Choroid plexus epithelial cell (primary cell): ENCODE data around the gene GMDS.

Experiments used
- DNase-seq: peaks from one replicate; pipeline ENCODE4 v3.0.0-alpha.2; 2010; ENCODE audit warnings: low read depth
- H3K4me3 ChIP-seq: 2 replicates; pipeline ENCODE4 v1.5.1; 2011; ENCODE audit warnings: low read depth, mild to moderate bottlenecking, control low read depth, low read length, moderate library complexity
- TF ChIP-seq, protein P1 (sequence below): conservative IDR thresholded peaks from 2 replicates; pipeline ENCODE4 v1.5.1; 2011; ENCODE audit warnings: low read depth, mild to moderate bottlenecking, control low read depth, inconsistent platforms, low read length, moderate library complexity

The GMDS gene

DNA sequence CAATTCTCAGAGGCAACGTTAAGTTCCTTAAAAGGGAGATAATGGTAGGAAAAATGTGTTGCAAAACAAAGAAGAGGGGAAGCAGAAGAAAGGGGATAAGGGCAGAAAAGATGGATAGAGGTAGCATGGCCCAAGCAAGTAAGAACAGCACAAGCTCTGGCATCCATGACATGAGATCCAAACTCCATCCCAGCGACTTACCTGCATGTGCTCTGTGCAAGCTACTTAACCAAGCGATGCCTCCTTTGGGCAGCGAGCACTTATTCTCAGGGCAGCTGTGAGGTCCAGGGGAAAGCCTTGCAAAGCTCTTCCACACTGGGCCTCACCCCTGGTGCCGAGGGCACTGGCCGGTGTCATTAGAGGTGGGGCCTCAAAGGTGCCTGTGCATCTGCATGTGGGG is 340.5 kb downstream of the GMDS start:
- TF ChIP-seq, protein P1, sequence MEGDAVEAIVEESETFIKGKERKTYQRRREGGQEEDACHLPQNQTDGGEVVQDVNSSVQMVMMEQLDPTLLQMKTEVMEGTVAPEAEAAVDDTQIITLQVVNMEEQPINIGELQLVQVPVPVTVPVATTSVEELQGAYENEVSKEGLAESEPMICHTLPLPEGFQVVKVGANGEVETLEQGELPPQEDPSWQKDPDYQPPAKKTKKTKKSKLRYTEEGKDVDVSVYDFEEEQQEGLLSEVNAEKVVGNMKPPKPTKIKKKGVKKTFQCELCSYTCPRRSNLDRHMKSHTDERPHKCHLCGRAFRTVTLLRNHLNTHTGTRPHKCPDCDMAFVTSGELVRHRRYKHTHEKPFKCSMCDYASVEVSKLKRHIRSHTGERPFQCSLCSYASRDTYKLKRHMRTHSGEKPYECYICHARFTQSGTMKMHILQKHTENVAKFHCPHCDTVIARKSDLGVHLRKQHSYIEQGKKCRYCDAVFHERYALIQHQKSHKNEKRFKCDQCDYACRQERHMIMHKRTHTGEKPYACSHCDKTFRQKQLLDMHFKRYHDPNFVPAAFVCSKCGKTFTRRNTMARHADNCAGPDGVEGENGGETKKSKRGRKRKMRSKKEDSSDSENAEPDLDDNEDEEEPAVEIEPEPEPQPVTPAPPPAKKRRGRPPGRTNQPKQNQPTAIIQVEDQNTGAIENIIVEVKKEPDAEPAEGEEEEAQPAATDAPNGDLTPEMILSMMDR: no peak
- DNase-seq: no peak
- no peak overlapping the region for H3K4me3 ChIP-seq

DNA sequence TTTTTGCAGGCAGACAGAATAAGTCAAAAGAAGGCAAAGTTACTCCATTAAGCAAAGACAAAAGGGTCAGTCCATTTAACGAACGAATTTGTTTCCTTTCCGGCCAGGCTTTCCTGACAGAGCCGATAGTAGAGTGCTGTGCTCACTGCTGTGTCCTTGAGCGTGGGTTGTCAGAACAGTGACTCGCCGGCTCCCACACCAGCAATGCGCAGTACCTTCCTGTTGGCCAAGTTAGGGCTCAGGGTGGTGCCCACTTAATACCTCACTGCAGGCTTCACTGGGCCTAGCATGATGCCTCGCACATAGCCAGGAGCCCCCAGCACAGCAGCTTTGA is 341.0 kb downstream of the GMDS start:
- TF ChIP-seq, protein P1: no peak
- no peak for DNase-seq
- no peak overlapping the region for H3K4me3 ChIP-seq

DNA sequence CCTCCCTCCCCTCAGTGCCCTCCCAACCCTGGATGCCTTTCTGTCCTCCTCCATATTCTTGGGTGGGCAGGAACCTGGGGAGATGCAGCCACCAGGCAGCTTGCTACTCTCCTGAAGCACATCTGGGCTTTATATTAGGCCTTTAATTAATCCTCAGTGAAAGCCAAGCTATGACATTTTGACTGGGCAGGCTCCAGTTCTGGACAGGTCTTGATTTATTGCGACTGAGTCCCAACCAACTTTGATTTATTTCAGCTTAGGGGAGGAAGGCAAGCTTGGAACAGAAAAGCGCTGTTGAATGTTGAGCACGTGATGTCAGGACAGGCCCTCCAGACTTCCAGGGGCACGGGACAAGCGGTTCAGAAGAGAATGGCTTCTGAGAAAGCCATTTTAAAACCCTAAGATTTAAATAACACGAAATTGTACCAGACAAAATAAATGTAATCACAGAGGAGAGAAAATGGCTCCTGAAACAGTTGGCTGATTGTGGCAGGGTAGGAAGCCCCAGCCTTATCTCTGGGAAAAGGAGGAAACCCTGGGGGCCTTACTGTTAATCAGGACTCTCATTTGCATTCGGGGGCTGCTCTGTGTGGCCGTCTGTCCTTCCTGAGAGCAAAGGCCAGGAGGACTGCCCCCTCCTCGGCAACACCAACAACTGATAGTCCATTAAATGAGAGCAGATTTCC is 341.5 kb downstream of the GMDS start:
- no peak for DNase-seq
- TF ChIP-seq, protein P1: no peak
- H3K4me3 ChIP-seq: no peak overlapping the region

DNA sequence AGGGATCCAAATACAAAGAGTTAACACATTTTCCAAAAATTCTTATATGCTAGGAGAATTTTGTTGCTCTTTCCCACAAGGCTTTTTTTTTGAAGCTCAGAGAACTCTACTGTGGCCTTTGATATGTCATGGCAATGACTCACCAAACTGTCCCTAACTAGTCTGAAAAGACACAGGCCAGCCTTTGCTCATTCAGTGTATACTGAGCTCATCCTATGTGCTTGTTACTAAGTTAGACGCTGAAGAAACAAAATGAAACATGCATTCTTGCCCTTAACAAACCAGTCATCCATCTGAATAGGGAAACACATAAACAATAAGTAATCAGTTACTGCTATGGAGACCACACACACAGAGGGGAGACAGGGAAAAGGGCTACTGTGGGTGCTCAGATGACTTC is 343.8 kb downstream of the GMDS start:
- no peak overlapping the region for H3K4me3 ChIP-seq
- DNase-seq: peak; percentile 30
- TF ChIP-seq, protein P1: no peak

DNA sequence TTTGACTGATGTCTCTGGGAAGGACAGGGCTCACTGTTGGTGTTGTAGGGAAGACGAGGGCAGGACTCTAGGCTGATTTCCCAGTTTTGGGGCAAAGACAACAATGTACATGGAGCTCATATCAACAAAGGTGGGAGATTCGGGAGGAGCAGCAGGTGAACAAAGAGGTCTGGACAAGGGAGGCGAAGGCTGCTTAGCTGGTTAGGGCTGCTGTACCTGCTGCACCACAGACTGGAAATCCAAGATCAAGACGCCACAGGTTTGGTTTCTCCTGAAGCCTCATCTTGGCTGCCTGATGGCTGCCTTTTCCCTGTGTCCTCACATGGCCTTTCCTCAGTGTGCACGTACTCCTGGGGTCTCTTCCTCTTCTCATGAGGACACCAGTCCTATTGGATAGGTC is 348.5 kb downstream of the GMDS start:
- TF ChIP-seq, protein P1: no peak
- DNase-seq: no peak
- H3K4me3 ChIP-seq: no peak overlapping the region

DNA sequence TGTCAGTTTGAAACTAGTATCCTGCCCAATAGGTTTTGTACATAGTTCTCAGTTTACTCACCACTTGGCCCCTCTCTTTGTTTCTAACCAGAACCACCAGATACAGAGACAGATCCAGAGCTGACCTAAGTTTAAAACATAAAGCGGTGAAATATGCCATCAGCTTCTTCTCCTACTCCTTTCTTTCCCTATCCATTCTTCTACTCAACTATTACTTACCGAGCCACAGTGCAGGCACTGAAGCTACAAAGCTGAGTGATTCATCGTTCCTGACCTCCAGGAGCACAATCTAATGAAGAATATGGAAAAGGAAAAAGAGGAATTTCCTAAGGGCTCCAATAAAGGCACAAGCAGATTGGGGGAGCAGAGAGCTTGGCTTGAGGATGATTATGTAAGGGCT is 349.7 kb downstream of the GMDS start:
- TF ChIP-seq, protein P1: no peak
- DNase-seq: peak; percentile 20
- H3K4me3 ChIP-seq: no peak overlapping the region

DNA sequence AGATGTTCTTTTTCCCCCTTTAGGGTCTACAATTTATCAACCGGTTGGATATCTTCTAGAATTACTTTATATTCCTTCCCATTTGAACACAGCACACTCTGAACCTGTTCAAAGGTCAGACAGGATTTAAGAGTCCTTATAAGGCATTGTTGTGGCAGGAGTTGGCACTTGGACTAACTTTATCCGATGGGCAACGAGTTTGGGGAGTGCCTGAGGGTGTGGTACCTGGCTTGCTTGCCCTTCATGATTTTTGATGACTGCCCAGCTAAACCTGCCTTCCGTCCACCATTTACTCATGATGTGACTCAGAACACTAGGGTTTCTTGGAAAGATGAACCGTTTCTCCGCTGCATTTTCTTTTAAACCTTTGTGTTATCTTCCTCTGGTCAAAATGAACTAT is 350.5 kb downstream of the GMDS start:
- TF ChIP-seq, protein P1: no peak
- H3K4me3 ChIP-seq: no peak overlapping the region

More for the DNA sequence above, 350.5 kb downstream of the GMDS start:
- DNase-seq: no peak
